ENCODE results near the gene CR1. TPM values are rescaled to one million over a fixed set of nuclear protein-coding genes. Genes with fewer than 3 reads are reported as not detected.

Gene CR1
- total RNA-seq, 1 experiment from 2014 or later: not detected

GRCh38 chr1:207463571-207463970 lies 32.4 kb upstream of the CR1 start:
- no peak for DNase-seq (ENCODE audit: low read depth, low spot score)
- Histone ChIP-seq H3K27me3 (ENCODE audit: control insufficient read depth, insufficient read depth, low read length) (peaks cover 24% of the 10 kb centered on the region), H3K4me1 (ENCODE audit: control insufficient read depth, insufficient read depth, low read length) (no peaks in the 10 kb centered on the region), H3K4me3 (ENCODE audit: low read depth in 2 of 2, low read length in 2 of 2) (no peak overlapping the region), H3K27ac (ENCODE audit: low read length) (no peak overlapping the region), H3K9me3 (ENCODE audit: control insufficient read depth, insufficient read depth, low read depth, low read length) (no peaks in the 10 kb centered on the region), H3K36me3 (ENCODE audit: control insufficient read depth, insufficient read depth, low read length) (no peaks in the 10 kb centered on the region)
- no peak for TF ChIP-seq POLR2AphosphoS5 (IDR thresholded peaks at IDR 0.05; ENCODE audit: low read depth, low read length)
- TF ChIP-seq, protein P1, sequence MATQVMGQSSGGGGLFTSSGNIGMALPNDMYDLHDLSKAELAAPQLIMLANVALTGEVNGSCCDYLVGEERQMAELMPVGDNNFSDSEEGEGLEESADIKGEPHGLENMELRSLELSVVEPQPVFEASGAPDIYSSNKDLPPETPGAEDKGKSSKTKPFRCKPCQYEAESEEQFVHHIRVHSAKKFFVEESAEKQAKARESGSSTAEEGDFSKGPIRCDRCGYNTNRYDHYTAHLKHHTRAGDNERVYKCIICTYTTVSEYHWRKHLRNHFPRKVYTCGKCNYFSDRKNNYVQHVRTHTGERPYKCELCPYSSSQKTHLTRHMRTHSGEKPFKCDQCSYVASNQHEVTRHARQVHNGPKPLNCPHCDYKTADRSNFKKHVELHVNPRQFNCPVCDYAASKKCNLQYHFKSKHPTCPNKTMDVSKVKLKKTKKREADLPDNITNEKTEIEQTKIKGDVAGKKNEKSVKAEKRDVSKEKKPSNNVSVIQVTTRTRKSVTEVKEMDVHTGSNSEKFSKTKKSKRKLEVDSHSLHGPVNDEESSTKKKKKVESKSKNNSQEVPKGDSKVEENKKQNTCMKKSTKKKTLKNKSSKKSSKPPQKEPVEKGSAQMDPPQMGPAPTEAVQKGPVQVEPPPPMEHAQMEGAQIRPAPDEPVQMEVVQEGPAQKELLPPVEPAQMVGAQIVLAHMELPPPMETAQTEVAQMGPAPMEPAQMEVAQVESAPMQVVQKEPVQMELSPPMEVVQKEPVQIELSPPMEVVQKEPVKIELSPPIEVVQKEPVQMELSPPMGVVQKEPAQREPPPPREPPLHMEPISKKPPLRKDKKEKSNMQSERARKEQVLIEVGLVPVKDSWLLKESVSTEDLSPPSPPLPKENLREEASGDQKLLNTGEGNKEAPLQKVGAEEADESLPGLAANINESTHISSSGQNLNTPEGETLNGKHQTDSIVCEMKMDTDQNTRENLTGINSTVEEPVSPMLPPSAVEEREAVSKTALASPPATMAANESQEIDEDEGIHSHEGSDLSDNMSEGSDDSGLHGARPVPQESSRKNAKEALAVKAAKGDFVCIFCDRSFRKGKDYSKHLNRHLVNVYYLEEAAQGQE (IDR thresholded peaks at IDR 0.05; ENCODE audit: insufficient read depth in 1 of 2, low read depth in 2 of 2, low read length in 1 of 2): no peak
- TF ChIP-seq, protein P2, sequence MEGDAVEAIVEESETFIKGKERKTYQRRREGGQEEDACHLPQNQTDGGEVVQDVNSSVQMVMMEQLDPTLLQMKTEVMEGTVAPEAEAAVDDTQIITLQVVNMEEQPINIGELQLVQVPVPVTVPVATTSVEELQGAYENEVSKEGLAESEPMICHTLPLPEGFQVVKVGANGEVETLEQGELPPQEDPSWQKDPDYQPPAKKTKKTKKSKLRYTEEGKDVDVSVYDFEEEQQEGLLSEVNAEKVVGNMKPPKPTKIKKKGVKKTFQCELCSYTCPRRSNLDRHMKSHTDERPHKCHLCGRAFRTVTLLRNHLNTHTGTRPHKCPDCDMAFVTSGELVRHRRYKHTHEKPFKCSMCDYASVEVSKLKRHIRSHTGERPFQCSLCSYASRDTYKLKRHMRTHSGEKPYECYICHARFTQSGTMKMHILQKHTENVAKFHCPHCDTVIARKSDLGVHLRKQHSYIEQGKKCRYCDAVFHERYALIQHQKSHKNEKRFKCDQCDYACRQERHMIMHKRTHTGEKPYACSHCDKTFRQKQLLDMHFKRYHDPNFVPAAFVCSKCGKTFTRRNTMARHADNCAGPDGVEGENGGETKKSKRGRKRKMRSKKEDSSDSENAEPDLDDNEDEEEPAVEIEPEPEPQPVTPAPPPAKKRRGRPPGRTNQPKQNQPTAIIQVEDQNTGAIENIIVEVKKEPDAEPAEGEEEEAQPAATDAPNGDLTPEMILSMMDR (IDR thresholded peaks at IDR 0.05): no peak
- TF ChIP-seq TCF7L2 (IDR thresholded peaks at IDR 0.05; ENCODE audit: low read depth, low read length): no peak
- no peak for TF ChIP-seq SIN3A (IDR thresholded peaks at IDR 0.05; ENCODE audit: borderline replicate concordance, insufficient read depth, low read depth, low read length)
- ChIA-PET POLR2A (interaction anchor here (0.6 kb wide), 1 partner anchor 321 kb away, joined by 5 read pairs; no protein-coding TSS in a partner anchor), CTCF (no interaction called here)
- BruUV-seq (replicated peaks): no TSS peak
- ATAC-seq: no peak
- in situ Hi-C loops (cut with HindIII; ENCODE audit: low pct_unique_long_range_greater_than_20kb, low sequenced_read_pairs): no loop called here
- intact Hi-C loops (cut with micrococcal nuclease; ENCODE audit: unreplicated experiment): no loop called here

GRCh38 chr1:207470927-207471326 lies 25.0 kb upstream of the CR1 start:
- no peak overlapping the region for H3K27ac ChIP-seq (ENCODE audit: low read length)
- H3K4me3 ChIP-seq (ENCODE audit: low read depth in 2 of 2, low read length in 2 of 2): no peak overlapping the region
- ATAC-seq: no peak
- H3K9me3 ChIP-seq (ENCODE audit: control insufficient read depth, insufficient read depth, low read depth, low read length): no peaks in the 10 kb centered on the region
- no peak for DNase-seq (ENCODE audit: low read depth, low spot score)
- CTCF ChIA-PET: no interaction called here
- H3K36me3 ChIP-seq (ENCODE audit: control insufficient read depth, insufficient read depth, low read length): no peaks in the 10 kb centered on the region
- TF ChIP-seq, protein P1 (IDR thresholded peaks at IDR 0.05; ENCODE audit: insufficient read depth in 1 of 2, low read depth in 2 of 2, low read length in 1 of 2): no peak
- TF ChIP-seq, protein P2 (IDR thresholded peaks at IDR 0.05): no peak
- TF ChIP-seq SIN3A (IDR thresholded peaks at IDR 0.05; ENCODE audit: borderline replicate concordance, insufficient read depth, low read depth, low read length) (no peak), POLR2AphosphoS5 (IDR thresholded peaks at IDR 0.05; ENCODE audit: low read depth, low read length) (no peak)
- intact Hi-C loops (cut with micrococcal nuclease; ENCODE audit: unreplicated experiment) (no loop called here), in situ Hi-C loops (cut with HindIII; ENCODE audit: low pct_unique_long_range_greater_than_20kb, low sequenced_read_pairs) (no loop called here)
- H3K27me3 ChIP-seq (ENCODE audit: control insufficient read depth, insufficient read depth, low read length): peaks cover 9% of the 10 kb centered on the region
- no peaks in the 10 kb centered on the region for H3K4me1 ChIP-seq (ENCODE audit: control insufficient read depth, insufficient read depth, low read length)
- POLR2A ChIA-PET: no interaction called here
- no TSS peak for BruUV-seq (replicated peaks)
